HG03378 (cell line): ENCODE data around the gene ADAP1.
"Not testable (repeated sequence)": the region's sequence is repeated elsewhere in the genome, so short reads cannot be mapped to it uniquely, and the experiment has no call there.

ENCODE experiments used
- ATAC-seq: cut with Tn5 transposase; IDR thresholded peaks from one replicate; pipeline ENCODE4 v1.9.1; 2021; ENCODE audit warnings: mild to moderate bottlenecking, moderate library complexity; ENCODE audit not compliant: unreplicated experiment

Gene ADAP1

DNA sequence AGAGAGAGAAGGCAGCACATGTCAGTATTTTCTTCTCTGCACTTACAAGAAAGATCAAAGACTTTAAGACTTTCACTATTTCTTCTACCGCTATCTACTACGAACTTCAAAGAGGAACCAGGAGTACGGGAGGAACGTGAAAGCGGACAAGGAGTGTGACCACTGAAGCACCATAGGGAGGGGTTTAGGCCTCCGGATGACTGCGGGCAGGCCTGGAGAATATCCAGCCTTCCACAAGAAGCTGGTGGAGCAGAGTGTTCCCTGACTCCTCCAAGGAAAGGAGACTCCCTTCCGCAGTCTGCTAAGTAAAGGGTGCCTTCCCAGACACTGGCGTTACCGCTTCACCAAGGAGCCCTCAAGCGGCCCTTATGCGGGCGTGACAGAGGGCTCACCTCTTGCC is 6.5 kb upstream of the ADAP1 start:
- ATAC-seq, result not testable (repeated sequence)

DNA sequence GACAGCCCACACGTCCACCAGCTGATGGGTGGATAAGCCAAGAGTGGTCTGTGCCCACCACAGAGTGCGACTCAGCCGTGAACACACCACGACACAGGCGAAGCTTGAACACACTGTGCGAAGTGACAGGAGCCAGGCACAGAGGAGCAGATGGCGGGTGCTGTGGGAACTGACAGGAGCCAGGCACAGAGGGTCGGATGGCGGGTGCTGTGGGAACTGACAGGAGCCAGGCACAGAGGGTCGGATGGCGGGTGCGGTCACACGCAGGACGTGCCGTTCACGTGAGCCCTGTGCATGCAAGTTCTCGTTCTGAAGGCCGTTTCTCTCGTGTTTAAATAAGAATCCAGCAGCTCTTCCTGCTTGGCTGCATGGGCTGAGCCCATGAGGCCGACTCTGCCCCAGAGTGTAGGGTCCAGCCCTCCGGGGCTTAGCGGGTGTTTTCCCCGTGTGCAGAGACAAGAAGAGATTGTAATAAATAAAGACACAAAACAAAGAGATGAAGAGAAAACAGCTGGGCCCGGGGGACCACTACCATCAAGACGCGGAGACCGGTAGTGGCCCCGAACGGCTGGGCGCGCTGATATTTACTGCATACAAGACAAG is 5.9 kb upstream of the ADAP1 start:
- no peak for ATAC-seq

DNA sequence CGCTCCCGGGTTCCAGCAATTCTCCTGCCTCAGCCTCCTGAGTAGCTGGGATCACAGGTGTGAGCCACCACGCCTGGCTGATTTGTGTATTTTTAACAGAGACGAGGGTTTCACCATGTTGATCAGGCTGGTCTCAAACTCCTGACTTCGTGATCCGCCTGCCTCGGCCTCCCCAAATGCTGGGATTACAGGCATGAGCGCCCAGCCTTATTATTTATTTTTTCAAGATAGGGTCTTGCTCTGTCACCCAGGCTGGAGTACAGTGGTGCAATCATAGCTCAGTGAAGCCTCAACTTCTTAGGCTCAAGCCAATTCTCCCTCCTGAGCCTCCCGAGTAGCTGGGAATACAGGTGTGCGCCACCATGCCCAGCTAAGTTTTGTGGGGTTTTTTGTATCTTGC is 5.3 kb upstream of the ADAP1 start:
- not testable (repeated sequence) for ATAC-seq

DNA sequence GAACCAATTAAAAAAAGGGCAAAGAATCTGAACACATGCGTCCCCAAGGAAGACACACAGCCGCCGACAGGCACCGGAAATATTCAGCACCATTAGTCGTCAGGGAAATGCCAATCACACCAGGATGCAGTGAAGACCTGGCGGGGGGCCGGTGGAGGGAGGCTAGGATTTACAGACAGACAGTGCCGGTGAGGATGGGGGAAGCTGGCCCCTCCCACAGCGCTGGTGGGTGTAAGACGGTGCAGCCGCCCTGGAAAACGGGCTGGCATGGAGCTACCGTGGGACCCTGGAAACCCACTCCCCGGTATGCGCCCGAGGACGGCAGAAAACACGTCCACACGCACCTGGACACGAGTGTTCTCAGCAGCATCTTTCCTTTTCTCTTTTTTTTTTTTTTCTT is 4.8 kb upstream of the ADAP1 start:
- no peak for ATAC-seq

DNA sequence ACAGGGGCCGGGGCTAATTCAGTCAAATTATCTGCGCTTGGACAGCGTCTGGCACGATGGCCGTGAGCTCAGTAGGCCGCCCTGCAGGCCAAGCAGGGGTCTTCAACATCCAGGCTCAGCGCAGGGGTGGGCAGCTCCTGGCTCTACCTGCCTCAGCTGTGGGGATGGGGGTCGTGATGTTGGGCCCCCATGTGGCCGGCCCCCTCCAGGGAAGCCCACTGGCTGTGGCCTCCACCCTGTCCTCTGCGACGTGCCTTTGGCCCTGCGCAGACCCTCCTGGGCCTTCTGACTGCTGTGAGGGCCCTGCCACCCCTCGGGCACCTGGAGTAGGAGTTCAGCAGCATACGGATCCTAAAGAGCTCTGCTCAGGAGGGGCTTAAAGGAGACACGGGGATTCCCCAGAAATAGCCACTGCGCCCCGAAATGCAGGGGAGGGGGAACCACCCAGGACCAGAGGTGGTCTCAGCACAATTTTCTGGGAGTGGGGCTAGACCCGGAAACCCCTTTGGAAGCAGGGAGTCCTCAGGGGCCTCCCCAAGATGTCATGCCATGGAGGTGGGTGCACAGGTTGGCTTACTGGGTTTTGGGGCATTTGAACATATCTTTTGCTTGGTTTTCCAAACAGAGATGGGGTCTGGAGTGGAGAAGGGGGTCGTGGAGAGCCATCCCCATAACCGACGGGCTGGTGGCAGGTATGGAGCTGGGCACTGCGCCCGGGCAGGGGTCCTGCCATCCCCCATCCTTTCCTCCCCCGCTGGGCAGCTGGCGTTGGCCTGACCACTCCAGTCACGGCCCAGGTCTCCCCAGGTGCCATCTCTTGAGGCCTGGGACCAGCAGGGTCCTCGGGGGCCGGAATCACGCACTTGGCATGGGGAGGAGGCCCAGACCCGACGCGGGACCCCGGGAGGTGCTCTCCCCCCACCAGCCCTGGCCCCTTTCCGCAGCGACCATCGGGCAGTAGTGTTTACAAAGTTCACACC is 4.0 kb upstream of the ADAP1 start:
- ATAC-seq, result no peak

DNA sequence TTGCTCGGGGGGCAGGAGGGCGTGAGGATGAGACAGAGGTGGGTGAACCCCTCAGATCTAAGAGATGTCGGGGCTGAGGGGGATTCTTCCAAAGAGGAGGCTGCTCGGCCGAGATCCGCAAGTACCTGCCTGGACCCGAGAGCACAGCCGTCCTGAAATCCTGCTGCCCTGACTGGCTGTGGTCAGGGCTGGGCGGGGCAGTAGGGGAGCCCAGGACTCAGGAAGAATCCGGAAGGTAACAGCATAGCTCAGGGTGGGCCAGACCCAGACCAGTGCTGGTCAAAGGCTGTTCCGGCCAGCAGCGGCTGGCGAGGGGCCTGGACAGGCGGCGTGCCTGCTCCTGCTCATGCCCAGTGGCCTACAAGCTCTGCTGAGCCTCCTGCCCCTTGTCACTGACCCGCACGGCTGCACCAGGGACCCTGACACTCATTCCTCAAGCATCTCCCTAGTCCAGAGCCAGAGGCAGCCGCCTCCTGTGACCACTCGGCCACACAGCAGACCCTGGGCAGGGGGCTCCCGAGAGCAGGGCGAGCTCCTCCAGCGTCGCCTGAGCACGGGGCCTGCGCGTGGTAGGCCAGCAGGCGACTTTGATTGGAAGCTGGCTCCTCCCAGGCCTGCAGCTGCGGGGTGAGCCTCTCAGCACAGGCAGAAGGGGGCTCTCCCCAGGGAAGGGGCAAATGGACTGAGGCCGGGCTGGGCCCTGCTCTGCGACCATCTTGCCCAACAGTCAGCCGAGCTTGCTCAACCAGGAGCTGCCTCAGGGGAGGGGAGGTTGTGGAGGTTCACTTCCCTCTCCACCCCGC is 3.1 kb upstream of the ADAP1 start:
- no peak for ATAC-seq

DNA sequence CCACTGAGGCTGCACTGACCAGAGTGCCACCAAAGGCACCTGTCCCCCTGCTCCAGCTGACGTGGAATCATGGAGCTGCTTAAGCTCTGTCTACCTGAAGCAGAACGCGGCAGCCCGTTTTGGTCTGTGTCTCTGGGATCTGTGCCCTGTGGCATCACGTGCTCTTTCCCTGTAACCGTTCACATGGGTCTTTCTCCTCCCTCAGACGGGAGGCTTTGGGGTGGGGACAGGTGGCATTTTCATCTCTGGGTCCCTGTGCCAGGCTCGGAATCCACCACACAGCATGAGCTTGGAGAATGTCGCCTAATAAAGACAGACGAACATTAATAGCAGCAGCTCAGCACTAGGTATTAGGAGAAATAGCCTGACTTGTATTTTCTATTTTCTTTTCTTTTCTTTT is 1.6 kb upstream of the ADAP1 start:
- no peak for ATAC-seq

DNA sequence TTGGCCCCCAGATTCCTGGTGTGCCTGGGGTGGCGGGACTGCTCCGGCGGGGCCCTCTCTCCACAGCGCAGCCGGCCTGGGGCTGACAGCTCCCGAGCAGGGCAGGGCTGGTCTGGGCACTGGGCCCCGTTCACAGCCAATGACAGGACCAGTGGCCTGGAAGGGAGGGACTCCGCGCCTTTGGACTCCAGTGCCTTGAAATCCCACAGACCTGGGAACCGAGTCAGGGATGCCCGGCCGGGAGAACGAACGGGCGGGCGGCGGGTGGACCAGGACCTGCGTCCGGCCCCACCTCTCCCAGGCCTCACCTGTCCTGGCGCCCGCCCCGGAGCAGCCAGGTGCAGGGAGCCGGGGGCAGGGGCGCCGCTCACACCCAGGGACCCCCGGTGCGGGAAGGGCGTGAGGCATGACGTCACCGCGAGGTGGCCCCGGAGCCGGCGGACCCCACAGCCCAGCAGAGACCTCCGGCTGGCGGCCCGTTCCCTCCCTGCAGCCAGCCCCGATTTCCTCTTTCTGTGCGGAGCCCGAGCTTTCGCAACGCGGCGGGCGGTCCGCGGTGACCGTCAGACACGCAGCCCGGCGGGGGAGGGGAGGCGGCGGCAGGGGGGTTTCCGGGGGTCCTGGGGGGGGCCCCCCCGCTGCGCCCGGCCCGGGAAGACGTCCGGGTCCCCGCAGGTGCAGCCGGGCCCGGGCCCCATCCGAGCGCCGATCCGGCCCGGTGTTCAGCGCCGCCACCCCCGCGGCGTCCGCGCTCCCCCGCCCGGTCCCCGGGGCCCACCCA is 743 bp downstream of the ADAP1 start:
- ATAC-seq, result no peak

DNA sequence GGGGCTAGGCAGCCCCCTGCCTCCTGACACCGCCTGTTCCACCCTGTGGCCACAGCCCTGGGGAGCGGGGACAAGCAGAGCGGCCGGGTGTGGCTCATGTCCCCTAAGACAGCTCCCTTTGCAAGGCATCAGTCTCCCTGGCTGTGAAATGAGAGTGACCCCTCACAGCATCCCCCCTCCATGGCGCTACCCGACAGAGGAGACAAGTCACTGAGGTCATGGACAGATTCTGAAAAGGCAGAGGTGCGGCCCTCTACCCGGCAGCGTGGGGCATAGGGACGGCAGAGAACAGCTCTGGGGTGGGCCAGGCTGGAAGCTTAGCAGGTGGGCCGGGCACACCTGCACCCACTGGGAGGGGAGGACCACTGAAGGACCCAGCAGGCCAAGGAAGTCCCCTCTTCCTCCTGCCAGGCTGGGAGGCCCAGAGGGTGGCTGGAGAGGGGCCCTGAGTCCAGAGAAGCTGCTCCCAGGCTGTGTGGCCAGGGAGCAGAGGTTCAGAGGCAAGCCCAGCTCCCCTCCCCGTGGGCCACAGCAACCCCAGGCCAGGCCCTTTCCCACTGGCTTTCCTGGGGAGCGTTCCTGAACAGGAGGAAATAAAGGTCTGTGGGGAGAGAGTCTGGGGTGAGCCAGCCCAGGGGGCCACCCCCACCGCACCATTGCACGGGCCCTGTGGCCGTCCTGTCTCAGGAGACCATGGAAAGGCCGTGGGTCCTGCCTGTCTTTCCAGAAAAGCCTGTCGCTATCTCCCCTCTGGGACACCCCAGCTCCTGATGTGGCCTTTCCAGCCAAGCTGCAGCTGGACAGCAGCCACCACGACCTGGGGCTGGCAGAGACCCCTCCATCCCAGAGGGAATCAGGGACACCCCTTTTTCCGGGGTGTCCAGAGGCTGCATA is 1.7 kb downstream of the ADAP1 start:
- no peak for ATAC-seq

DNA sequence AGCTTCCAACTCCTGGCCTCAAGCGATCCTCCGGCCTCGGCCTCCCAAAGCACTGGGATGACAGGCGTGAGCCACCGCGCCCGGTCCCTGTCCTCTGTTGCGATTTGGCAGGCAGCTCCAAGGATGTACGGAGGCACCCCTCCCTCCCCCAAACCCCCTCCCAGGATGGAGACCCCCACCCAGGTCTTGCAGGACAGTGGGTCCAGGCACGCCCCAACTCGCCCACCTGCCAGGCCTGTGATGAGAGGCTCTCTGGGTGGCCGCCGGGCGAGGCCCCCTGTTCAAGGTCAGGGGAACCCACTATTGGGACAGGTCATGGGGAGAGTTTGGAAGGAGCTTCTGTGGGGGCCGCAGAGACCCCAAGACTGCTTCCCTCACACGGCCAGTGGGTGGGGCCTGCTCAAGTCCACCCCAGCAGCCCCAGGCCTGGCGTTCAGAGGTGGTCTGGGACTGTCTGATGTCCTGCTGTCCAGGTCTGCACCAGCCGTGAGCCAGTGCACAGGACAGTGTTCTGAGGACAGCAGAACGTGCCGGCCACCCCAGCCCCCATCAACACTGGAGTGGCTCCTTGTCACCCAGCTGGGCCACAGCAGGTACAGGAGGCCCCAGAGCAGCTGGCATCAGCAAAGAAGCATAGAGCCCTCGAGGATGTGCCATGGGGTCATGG is 2.5 kb downstream of the ADAP1 start:
- no peak for ATAC-seq

DNA sequence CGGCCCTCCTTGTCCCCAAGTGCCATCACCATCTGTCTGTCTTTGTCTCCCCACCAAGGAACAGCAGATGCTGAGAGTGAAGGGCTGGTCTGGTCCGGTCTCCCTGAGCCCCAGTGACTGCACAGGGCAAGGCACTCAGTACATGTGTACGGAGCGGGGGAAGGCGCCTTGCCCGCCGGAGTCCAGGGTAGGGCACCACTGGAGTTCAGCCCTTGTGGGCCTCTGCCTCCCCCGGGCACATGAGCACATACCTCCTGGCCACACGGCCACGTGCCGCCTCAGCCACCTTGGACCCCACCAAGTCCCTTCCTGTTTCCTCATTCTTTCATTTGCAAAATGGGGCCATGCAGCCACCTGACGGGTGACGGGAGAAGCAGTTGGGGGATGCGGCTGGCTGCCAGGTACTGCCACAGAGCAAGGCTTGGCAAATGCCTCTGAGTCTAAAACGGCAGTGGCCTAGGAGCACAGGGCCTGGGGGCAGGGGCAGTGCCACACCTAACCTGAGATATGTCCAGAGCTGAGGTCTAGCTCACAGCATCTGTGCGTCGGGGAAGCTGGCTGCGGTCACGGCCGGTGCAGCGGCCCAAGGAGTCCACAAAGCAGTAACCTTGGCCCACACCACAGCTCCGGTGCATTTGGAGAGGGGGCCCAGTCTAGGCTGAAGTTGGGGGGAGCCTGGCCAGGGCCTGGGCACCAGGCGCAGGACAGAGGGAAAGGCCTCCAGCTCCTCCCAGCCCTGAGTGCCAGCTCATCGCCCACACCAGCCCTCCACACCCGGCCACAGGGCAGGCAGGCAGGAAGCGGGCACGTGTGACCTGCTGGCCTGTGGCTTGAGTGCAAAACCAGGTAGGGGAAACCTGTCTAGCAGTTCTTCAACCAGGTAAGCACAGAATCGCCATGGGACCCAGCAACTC is 5.2 kb downstream of the ADAP1 start:
- no peak for ATAC-seq

DNA sequence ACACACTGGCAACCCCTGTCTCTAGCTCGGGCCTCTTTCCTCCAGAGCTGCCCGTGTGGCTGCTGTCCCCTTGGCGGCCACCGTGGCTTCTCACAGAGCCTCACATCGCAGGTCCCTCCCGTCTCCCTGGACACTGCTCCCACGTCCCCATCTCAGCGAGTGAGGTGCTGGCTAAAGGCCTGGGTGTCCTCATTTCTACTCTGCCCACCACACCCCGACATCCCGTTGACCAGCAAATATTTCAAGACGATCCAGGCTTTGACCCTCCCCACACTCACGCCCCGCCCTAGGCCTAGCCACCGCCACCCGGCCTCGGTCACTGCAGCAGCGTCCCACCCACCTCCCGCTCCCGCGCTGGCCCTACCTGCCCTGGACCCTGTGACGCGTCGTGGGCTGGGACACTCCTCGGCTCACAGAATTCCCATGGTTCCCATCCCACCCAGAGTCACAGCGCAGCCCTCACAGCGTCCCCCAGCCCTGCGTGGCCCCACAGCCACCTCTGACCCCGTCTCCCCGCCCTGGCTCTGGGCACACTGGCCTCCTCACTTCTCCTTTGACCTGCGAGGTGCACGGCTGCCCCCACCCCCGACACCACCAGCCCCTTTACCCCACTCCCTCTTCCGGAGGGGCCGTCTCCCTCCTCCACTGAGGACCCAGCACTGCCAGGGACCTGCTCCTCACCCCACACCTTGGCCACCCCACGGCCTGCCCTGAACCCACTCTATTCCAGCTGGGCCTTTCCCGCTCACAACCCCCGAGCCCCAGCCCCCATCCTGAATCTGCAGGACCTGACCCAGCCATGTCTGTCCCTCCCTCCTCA is 6.9 kb downstream of the ADAP1 start:
- ATAC-seq, result no peak

DNA sequence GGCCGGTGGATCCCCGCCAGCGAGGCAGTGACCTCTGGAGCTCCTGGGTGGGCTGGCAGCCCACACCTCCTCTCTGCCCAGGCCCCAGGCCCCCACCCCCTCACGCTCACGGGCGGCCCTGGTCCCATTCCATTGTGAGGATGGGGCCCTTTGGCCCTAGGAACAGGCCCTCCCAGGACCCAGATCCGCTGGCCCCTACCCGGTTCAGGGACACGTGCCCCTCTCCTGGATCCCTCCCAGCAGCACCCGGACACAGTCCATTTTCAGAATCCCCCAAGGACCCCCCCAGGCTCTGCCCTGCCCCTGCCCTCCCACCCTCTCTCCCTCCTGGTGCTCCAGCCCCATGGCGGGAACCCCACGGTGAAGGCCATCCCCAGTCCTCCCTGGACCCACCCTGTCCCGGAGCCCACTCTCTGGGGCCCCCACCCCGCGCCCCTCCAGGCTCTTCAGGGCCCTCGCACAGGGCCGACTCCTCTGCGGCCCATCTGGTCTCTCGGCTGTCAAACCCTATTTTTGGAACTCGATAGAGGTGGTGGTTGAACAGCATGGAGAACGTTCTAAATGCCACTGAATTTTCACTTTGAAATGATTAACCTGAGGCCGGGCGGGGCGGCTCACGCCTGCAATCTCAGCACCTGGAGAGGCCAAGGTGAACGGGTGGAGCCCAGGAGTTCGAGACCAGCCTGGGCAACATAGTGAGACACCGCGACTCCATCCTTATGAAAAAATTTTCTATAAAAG is 8.1 kb downstream of the ADAP1 start:
- ATAC-seq, result no peak

DNA sequence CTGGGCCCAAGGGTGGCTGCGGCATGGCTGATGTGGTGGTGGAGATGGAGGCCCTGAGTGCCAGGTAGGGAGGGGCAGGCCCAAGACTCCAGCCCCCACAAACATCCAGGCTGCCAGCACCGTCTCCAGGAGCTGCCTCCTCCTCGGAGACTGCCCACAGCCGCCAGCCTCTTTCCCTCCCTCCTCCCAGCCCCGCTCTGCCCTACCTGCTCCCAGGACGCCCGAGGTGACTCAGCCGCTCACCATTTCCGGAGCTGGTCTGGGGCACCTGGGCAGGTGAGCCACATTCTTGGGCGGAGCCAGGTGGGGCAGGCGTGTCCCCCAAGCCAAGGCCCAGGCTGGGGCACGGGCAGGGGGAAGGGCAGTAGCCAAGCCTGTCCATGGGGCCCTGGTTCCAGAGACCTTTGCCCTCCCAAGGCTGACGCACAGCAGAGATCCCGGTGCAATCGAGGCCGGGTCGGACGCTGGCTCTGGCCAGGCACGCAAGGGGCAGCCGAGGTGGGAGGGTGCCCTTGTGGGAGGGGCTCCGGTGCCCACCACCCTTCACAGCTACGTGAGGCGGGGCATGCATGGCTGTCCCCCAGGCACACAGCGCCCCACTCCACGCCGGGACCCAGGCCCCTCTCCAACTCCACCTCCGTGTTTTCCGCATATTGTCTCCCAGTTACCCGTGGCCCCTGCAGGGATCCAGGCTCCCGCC is 8.8 kb downstream of the ADAP1 start:
- ATAC-seq, result no peak

DNA sequence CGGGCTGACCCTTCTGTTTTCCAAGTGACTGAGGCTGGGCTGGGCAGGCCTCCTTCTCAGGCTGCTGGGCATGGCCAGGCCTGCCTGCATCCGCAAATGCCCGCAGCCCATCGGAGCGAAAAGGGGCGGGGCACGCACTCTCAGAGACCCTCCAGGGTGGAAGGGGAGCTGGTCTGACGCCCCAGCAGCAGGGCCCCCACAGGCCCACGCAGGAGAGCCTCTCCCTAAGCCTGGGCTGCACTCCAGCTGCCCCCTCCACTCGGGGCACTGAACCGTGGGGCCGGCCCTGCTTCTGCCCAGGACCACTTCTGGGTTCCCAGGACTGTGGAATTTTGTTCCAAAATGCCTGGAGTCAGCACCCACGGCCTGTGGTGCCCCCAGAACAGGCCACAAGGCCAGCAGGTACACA is 9.3 kb downstream of the ADAP1 start:
- no peak for ATAC-seq

DNA sequence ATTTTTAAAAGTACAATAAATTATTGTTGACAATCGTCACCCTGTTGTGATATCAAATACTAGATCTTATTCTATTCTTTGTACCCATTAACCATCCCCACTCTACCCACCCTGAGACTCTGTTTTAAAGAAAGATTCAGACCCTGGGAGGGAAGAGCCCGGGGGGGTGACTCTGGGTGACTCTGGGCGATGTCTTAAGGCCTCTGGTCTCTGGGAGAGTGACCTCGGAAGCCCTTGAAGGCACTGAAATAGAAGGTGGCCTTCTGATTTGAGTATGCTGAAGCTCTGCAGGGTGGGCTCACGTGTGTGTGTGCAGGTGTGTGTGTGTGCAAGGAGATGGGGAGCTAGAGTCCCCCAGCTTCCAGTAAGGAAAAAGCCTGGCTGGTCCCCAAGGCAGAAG is 9.7 kb downstream of the ADAP1 start:
- no peak for ATAC-seq
